Measurements from ENCODE around the gene MYH9.

GRCh38 chr22:36284171-36284571 lies 103.6 kb downstream of the MYH9 start:
- TF ChIP-seq CTCF (conservative IDR thresholded peaks at IDR 0.05; ENCODE audit: low read depth, low read length) (no peak), EZH2 (IDR thresholded peaks at IDR 0.05; ENCODE audit: borderline replicate concordance, low read depth, low read length, poor library complexity, severe bottlenecking) (no peak)

Measured in A673 (cell line).